Mesendoderm (in vitro differentiated cells): ENCODE data around the gene MKKS.

Source experiments
- DNase-seq: peaks from one replicate; pipeline ENCODE4 v3.0.0; 2013
- H2AK5ac ChIP-seq: 2 replicates; pipeline ENCODE4 v1.6.1; 2013; ENCODE audit warnings: low read length, inconsistent platforms
- H2BK120ac ChIP-seq: 2 replicates; pipeline ENCODE4 v1.6.1; 2013; ENCODE audit warnings: low read depth, mild to moderate bottlenecking, low read length, moderate library complexity, mixed read lengths
- H2BK15ac ChIP-seq: replicated peaks from 2 replicates; pipeline ENCODE4 v1.6.1; 2013; ENCODE audit warnings: low read depth, mild to moderate bottlenecking, moderate library complexity
- H2BK5ac ChIP-seq: 2 replicates; pipeline ENCODE4 v1.6.1; 2013; ENCODE audit warnings: low read length, inconsistent platforms
- H3K18ac ChIP-seq: 2 replicates; pipeline ENCODE4 v1.6.1; 2013; ENCODE audit warnings: mild to moderate bottlenecking, low read length, mixed read lengths
- H3K23ac ChIP-seq: one replicate; pipeline ENCODE4 v1.6.1; 2013; ENCODE audit warnings: low read length
- H3K27ac ChIP-seq: 2 replicates; pipeline ENCODE4 v1.5.1; 2013; ENCODE audit warnings: low read depth, mild to moderate bottlenecking, inconsistent platforms, low read length, moderate library complexity
- H3K27me3 ChIP-seq: 2 replicates; pipeline ENCODE4 v1.6.1; 2013; ENCODE audit warnings: low read length, control low read depth, mild to moderate bottlenecking, inconsistent platforms; ENCODE audit not compliant: insufficient read depth, poor library complexity
- H3K36me3 ChIP-seq: 2 replicates; pipeline ENCODE4 v1.6.1; 2013; ENCODE audit warnings: low read length, inconsistent platforms; ENCODE audit not compliant: control insufficient read depth, insufficient read depth
- H3K4ac ChIP-seq: one replicate; pipeline ENCODE4 v1.6.1; 2013; ENCODE audit warnings: low read depth, mild to moderate bottlenecking, low read length, moderate library complexity
- H3K4me1 ChIP-seq: 2 replicates; pipeline ENCODE4 v1.6.1; 2013; ENCODE audit warnings: low read depth, low read length, inconsistent platforms; ENCODE audit not compliant: control insufficient read depth
- H3K4me2 ChIP-seq: 2 replicates; pipeline ENCODE4 v1.6.1; 2013; ENCODE audit warnings: low read length
- H3K4me3 ChIP-seq: 2 replicates; pipeline ENCODE4 v1.5.1; 2013; ENCODE audit warnings: mild to moderate bottlenecking, low read length
- H3K56ac ChIP-seq: one replicate; pipeline ENCODE4 v1.6.1; 2013; ENCODE audit warnings: low read length
- H3K79me1 ChIP-seq: 2 replicates; pipeline ENCODE4 v1.6.1; 2013; ENCODE audit warnings: low read length, inconsistent platforms
- H3K79me2 ChIP-seq: 2 replicates; pipeline ENCODE4 v1.6.1; 2013; ENCODE audit warnings: mild to moderate bottlenecking, low read length; ENCODE audit not compliant: control insufficient read depth, insufficient read depth
- H3K9ac ChIP-seq: 2 replicates; pipeline ENCODE4 v1.6.1; 2013; ENCODE audit warnings: low read length, inconsistent platforms
- H4K5ac ChIP-seq: one replicate; pipeline ENCODE4 v1.6.1; 2013; ENCODE audit warnings: low read length
- H4K8ac ChIP-seq: one replicate; pipeline ENCODE4 v1.6.1; 2013; ENCODE audit warnings: low read depth, mild to moderate bottlenecking, control low read depth, low read length, moderate library complexity
- WGBS: extraction: QIAGEN DNeasy Blood & Tissue Kit; methylation state at CpG from one replicate; pipeline ENCODE4 v1.1.7; 2013; ENCODE audit warnings: low lambda C conversion rate, missing lambda C conversion rate; ENCODE audit not compliant: insufficient coverage; ENCODE audit errors: extremely low coverage; 5-methylcytosine and 5-hydroxymethylcytosine counted together

The MKKS gene

GRCh38 chr20:10408108-10408813, 25.8 kb downstream of the MKKS start:
- Histone ChIP-seq H2BK5ac (no peak overlapping the region), H3K9ac (no peak overlapping the region), H4K5ac (no peak overlapping the region), H3K4me1 (no peaks in the 10 kb centered on the region), H3K18ac (no peak overlapping the region), H3K56ac (no peak overlapping the region), H2BK15ac (no peak overlapping the region), H3K23ac (no peak overlapping the region), H3K79me2 (no peaks in the 10 kb centered on the region), H3K4me2 (no peak overlapping the region), H3K36me3 (no peaks in the 10 kb centered on the region), H2BK120ac (no peak overlapping the region), H3K4me3 (no peak overlapping the region), H2AK5ac (no peak overlapping the region), H3K79me1 (no peaks in the 10 kb centered on the region), H3K27me3 (no peaks in the 10 kb centered on the region), H4K8ac (no peak overlapping the region), H3K27ac (no peak overlapping the region), H3K4ac (no peak overlapping the region)
- no peak for DNase-seq
- no CpG with 5 or more reads among the region's 2 CpGs for WGBS

GRCh38 chr20:10404959-10405530, 29.0 kb downstream of the MKKS start:
- H2BK15ac ChIP-seq, result no peak overlapping the region
- H3K4me2 ChIP-seq, result no peak overlapping the region
- no peak overlapping the region for H3K4me3 ChIP-seq
- H3K18ac ChIP-seq, result no peak overlapping the region
- no peak overlapping the region for H4K5ac ChIP-seq
- no peaks in the 10 kb centered on the region for H3K79me1 ChIP-seq
- no peak overlapping the region for H3K4ac ChIP-seq
- no peak for DNase-seq
- no peak overlapping the region for H2BK5ac ChIP-seq
- H3K4me1 ChIP-seq, result no peaks in the 10 kb centered on the region
- no peak overlapping the region for H3K56ac ChIP-seq
- no peak overlapping the region for H4K8ac ChIP-seq
- no peak overlapping the region for H3K27ac ChIP-seq
- 100% methylated on average over 1 of the region's 4 CpGs for WGBS
- no peaks in the 10 kb centered on the region for H3K79me2 ChIP-seq
- H3K9ac ChIP-seq, result no peak overlapping the region
- no peak overlapping the region for H2BK120ac ChIP-seq
- no peak overlapping the region for H2AK5ac ChIP-seq
- H3K27me3 ChIP-seq, result no peaks in the 10 kb centered on the region
- no peaks in the 10 kb centered on the region for H3K36me3 ChIP-seq
- H3K23ac ChIP-seq, result no peak overlapping the region

- H3K9ac ChIP-seq, result no peak overlapping the region
- no peak overlapping the region for H3K56ac ChIP-seq
- WGBS, result no CpG with 5 or more reads among the region's 2 CpGs
- no peak overlapping the region for H2BK5ac ChIP-seq
- no peak overlapping the region for H3K23ac ChIP-seq
- no peaks in the 10 kb centered on the region for H3K27me3 ChIP-seq
- no peak overlapping the region for H3K27ac ChIP-seq
- H4K5ac ChIP-seq, result no peak overlapping the region
- no peak overlapping the region for H3K18ac ChIP-seq
- no peak overlapping the region for H2BK120ac ChIP-seq
- H3K79me2 ChIP-seq, result no peaks in the 10 kb centered on the region
- H3K36me3 ChIP-seq, result no peaks in the 10 kb centered on the region
- H2AK5ac ChIP-seq, result no peak overlapping the region
- H3K4me2 ChIP-seq, result no peak overlapping the region
- no peak overlapping the region for H2BK15ac ChIP-seq
- H3K4ac ChIP-seq, result no peak overlapping the region
- no peak overlapping the region for H4K8ac ChIP-seq
- no peak overlapping the region for H3K4me3 ChIP-seq
- DNase-seq, result no peak
- no peaks in the 10 kb centered on the region for H3K79me1 ChIP-seq
- no peaks in the 10 kb centered on the region for H3K4me1 ChIP-seq
Measured at GRCh38 chr20:10404023-10404628, 29.9 kb downstream of the MKKS start.

GRCh38 chr20:10402938-10403608, 30.9 kb downstream of the MKKS start:
- WGBS, result no CpG with 5 or more reads among the region's 3 CpGs
- no peak overlapping the region for H3K23ac ChIP-seq
- no peaks in the 10 kb centered on the region for H3K4me1 ChIP-seq

GRCh38 chr20:10398834-10399369, 35.1 kb downstream of the MKKS start:
- Histone ChIP-seq H2BK120ac (no peak overlapping the region), H2BK15ac (no peak overlapping the region), H3K79me1 (no peaks in the 10 kb centered on the region), H3K23ac (no peak overlapping the region), H3K4me2 (no peak overlapping the region), H3K27me3 (no peaks in the 10 kb centered on the region), H2AK5ac (no peak overlapping the region), H2BK5ac (no peak overlapping the region), H3K4ac (no peak overlapping the region), H3K4me3 (no peak overlapping the region), H3K18ac (no peak overlapping the region), H3K79me2 (no peaks in the 10 kb centered on the region), H3K36me3 (no peaks in the 10 kb centered on the region), H3K56ac (no peak overlapping the region), H3K4me1 (no peaks in the 10 kb centered on the region), H3K27ac (no peak overlapping the region), H4K8ac (no peak overlapping the region), H4K5ac (no peak overlapping the region), H3K9ac (no peak overlapping the region)
- DNase-seq, result peak; percentile 30
- no CpG with 5 or more reads among the region's 3 CpGs for WGBS

More at GRCh38 chr20:10402938-10403608, 30.9 kb downstream of the MKKS start:
- H2AK5ac ChIP-seq, result no peak overlapping the region
- no peak overlapping the region for H3K9ac ChIP-seq
- no peak overlapping the region for H2BK120ac ChIP-seq
- H3K4ac ChIP-seq, result no peak overlapping the region
- no peak overlapping the region for H3K56ac ChIP-seq
- no peak overlapping the region for H3K4me2 ChIP-seq
- H3K79me1 ChIP-seq, result no peaks in the 10 kb centered on the region
- H2BK5ac ChIP-seq, result no peak overlapping the region
- no peaks in the 10 kb centered on the region for H3K36me3 ChIP-seq
- H3K27me3 ChIP-seq, result no peaks in the 10 kb centered on the region
- H4K8ac ChIP-seq, result no peak overlapping the region
- no peak overlapping the region for H4K5ac ChIP-seq
- H3K79me2 ChIP-seq, result no peaks in the 10 kb centered on the region
- no peak overlapping the region for H3K27ac ChIP-seq
- H2BK15ac ChIP-seq, result no peak overlapping the region
- H3K4me3 ChIP-seq, result no peak overlapping the region
- DNase-seq, result no peak
- no peak overlapping the region for H3K18ac ChIP-seq
